ENCODE results near the gene RAG2.

RAG2 gene

DNA sequence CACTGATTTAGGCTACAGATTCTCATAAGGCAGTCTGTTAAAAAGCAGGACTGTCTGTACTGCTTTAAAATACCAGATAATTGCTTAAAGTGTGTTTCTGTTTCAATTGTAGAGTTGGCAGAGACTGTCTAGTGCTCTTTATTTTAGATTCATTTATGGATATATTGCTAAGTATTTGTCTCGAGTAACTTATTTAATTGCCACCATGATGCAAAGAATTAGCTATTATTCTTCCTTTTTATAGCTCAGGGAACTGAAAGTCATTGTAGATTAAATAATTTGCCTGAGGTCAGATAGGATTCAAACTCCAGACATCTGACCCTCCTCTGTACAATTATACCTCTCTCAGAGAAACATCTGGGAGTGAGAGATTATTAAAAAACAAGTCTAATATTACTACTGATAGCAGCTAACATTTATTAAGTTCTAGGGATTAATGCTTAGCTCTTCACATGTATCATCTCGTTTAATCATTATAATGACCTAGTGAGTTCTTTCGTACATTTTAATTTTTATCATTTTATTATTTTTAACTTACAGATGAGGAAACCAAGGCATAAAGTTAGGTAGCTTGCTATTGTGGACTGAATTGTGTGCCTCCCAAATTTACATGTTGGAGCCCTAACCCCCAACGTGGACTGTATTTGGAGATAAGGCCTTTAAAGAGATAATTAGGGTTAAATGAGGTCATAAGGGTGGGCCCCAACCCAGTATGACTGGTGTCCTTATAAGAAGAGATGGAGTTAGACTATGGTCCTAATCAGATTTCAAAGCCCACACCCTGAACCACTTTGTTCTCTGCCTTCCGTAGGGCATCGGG, 19.7 kb upstream of the RAG2 start:
- peaks cover 0 to 2% (median 0%) of the 10 kb centered on the region in 4 experiments for H3K36me3 ChIP-seq (ENCODE audit: control insufficient read depth in 4 of 4, insufficient read depth in 4 of 4, low read length in 3 of 4)
- H3K27ac ChIP-seq (ENCODE audit: insufficient read depth in 1 of 2, low read depth in 1 of 2, low read length in 2 of 2, poor library complexity in 1 of 2, severe bottlenecking in 2 of 2): no peak overlapping the region
- POLR2A ChIA-PET: interaction anchor here (1.0 kb wide), 1 partner anchor 165 kb away, joined by 3 read pairs; no protein-coding TSS in a partner anchor
- WGBS (ENCODE audit: insufficient coverage): 100% methylated on average over 1 of the region's 6 CpGs
- CTCF ChIA-PET: interaction anchor here (1.0 to 7.2 kb wide), 2 partner anchors 20 to 52 kb away, joined by 4 to 86 read pairs; partner anchors contain the start of genes RAG1 and RAG2
- no peaks in the 10 kb centered on the region for H3K27me3 ChIP-seq (replicated peaks in 2 of 5; ENCODE audit: control insufficient read depth in 4 of 5, insufficient read depth in 5 of 5, low read length in 4 of 5)
- H3K4me1 ChIP-seq (ENCODE audit: control extremely low read depth in 1 of 4, control insufficient read depth in 4 of 4, insufficient read depth in 4 of 4, low read length in 3 of 4): peaks cover 9 to 31% (median 17%) of the 10 kb centered on the region in 4 experiments
- no peak overlapping the region for H3K4me3 ChIP-seq (ENCODE audit: control insufficient read depth in 1 of 7, extremely low read depth in 1 of 7, insufficient read depth in 4 of 7, low read depth in 2 of 7, low read length in 6 of 7)
- H3K9me3 ChIP-seq (ENCODE audit: control extremely low read depth in 1 of 5, control insufficient read depth in 4 of 5, insufficient read depth in 2 of 5, low read depth in 1 of 5, low read length in 4 of 5): no peaks in the 10 kb centered on the region
- no peak for DNase-seq

DNA sequence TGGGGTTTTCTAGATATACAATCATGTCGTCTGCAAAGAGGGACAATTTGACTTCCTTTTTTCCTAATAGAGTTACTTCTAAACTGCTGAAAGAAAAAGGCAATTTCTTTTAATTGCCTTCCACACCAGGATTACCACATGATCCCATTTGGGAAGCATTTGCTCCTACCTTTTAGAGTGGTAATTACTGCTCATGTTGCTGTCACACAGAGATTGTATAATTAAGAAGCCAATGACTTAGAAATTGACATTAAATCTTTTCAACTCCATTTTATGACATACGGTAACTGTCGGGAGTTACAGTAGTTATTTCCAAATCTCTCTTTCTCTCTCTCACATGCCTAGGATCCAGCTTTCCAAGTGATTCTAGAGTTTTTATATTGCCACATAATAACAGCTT, 17.8 kb upstream of the RAG2 start:
- ChIA-PET POLR2A (no interaction called here), CTCF (interaction anchor here (1.3 to 7.2 kb wide), 2 partner anchors 44 to 50 kb away, joined by 3 to 86 read pairs; partner anchors contain the start of gene RAG1)
- WGBS (ENCODE audit: insufficient coverage): 74% methylated on average over 3 of the region's 3 CpGs
- DNase-seq: no peak
- H3K4me1 ChIP-seq (ENCODE audit: control extremely low read depth in 1 of 4, control insufficient read depth in 4 of 4, insufficient read depth in 4 of 4, low read length in 3 of 4): peaks cover 9 to 28% (median 17%) of the 10 kb centered on the region in 4 experiments
- H3K27ac ChIP-seq (ENCODE audit: insufficient read depth in 1 of 2, low read depth in 1 of 2, low read length in 2 of 2, poor library complexity in 1 of 2, severe bottlenecking in 2 of 2): no peak overlapping the region
- H3K27me3 ChIP-seq (replicated peaks in 2 of 5; ENCODE audit: control insufficient read depth in 4 of 5, insufficient read depth in 5 of 5, low read length in 4 of 5): no peaks in the 10 kb centered on the region
- peaks cover 0 to 8% (median 2%) of the 10 kb centered on the region in 4 experiments for H3K36me3 ChIP-seq (ENCODE audit: control insufficient read depth in 4 of 4, insufficient read depth in 4 of 4, low read length in 3 of 4)
- H3K9me3 ChIP-seq (ENCODE audit: control extremely low read depth in 1 of 5, control insufficient read depth in 4 of 5, insufficient read depth in 2 of 5, low read depth in 1 of 5, low read length in 4 of 5): no peaks in the 10 kb centered on the region
- H3K4me3 ChIP-seq (ENCODE audit: control insufficient read depth in 1 of 7, extremely low read depth in 1 of 7, insufficient read depth in 4 of 7, low read depth in 2 of 7, low read length in 6 of 7): no peak overlapping the region

GRCh38 chr11:36609383-36609782, 11.3 kb upstream of the RAG2 start:
- ChIA-PET POLR2A (no interaction called here), CTCF (interaction anchor here (1.4 to 2.2 kb wide), 4 partner anchors 11 to 45 kb away, joined by 3 to 11 read pairs (median 7); no protein-coding TSS in a partner anchor)
- H3K27ac ChIP-seq (ENCODE audit: insufficient read depth in 1 of 2, low read depth in 1 of 2, low read length in 2 of 2, poor library complexity in 1 of 2, severe bottlenecking in 2 of 2): no peak overlapping the region
- H3K4me3 ChIP-seq (ENCODE audit: control insufficient read depth in 1 of 7, extremely low read depth in 1 of 7, insufficient read depth in 4 of 7, low read depth in 2 of 7, low read length in 6 of 7): no peak overlapping the region
- no peak for DNase-seq
- H3K9me3 ChIP-seq (ENCODE audit: control extremely low read depth in 1 of 5, control insufficient read depth in 4 of 5, insufficient read depth in 2 of 5, low read depth in 1 of 5, low read length in 4 of 5): no peaks in the 10 kb centered on the region
- WGBS (ENCODE audit: insufficient coverage): no CpG with 5 or more reads among the region's 2 CpGs
- peaks cover 0 to 10% (median 3%) of the 10 kb centered on the region in 4 experiments for H3K36me3 ChIP-seq (ENCODE audit: control insufficient read depth in 4 of 4, insufficient read depth in 4 of 4, low read length in 3 of 4)
- H3K4me1 ChIP-seq (ENCODE audit: control extremely low read depth in 1 of 4, control insufficient read depth in 4 of 4, insufficient read depth in 4 of 4, low read length in 3 of 4): peaks cover 0 to 18% (median 4%) of the 10 kb centered on the region in 4 experiments
- no peaks in the 10 kb centered on the region for H3K27me3 ChIP-seq (replicated peaks in 2 of 5; ENCODE audit: control insufficient read depth in 4 of 5, insufficient read depth in 5 of 5, low read length in 4 of 5)

- POLR2A ChIA-PET: no interaction called here
- CTCF ChIA-PET: interaction anchor here (1.4 to 2.2 kb wide), 4 partner anchors 10 to 44 kb away, joined by 3 to 11 read pairs (median 7); no protein-coding TSS in a partner anchor
- Histone ChIP-seq H3K4me1 (ENCODE audit: control extremely low read depth in 1 of 4, control insufficient read depth in 4 of 4, insufficient read depth in 4 of 4, low read length in 3 of 4) (peaks cover 0 to 20% (median 4%) of the 10 kb centered on the region in 4 experiments), H3K4me3 (ENCODE audit: control insufficient read depth in 1 of 7, extremely low read depth in 1 of 7, insufficient read depth in 4 of 7, low read depth in 2 of 7, low read length in 6 of 7) (no peak overlapping the region), H3K27me3 (replicated peaks in 2 of 5; ENCODE audit: control insufficient read depth in 4 of 5, insufficient read depth in 5 of 5, low read length in 4 of 5) (no peaks in the 10 kb centered on the region), H3K9me3 (ENCODE audit: control extremely low read depth in 1 of 5, control insufficient read depth in 4 of 5, insufficient read depth in 2 of 5, low read depth in 1 of 5, low read length in 4 of 5) (no peaks in the 10 kb centered on the region), H3K36me3 (ENCODE audit: control insufficient read depth in 4 of 4, insufficient read depth in 4 of 4, low read length in 3 of 4) (peaks cover 0 to 10% (median 3%) of the 10 kb centered on the region in 4 experiments), H3K27ac (ENCODE audit: insufficient read depth in 1 of 2, low read depth in 1 of 2, low read length in 2 of 2, poor library complexity in 1 of 2, severe bottlenecking in 2 of 2) (no peak overlapping the region)
- DNase-seq: no peak
- 100% methylated on average over 1 of the region's 1 CpG for WGBS (ENCODE audit: insufficient coverage)
Observed at GRCh38 chr11:36608491-36609199, 10.6 kb upstream of the RAG2 start.

GRCh38 chr11:36605221-36606216, 7.5 kb upstream of the RAG2 start:
- no peaks in the 10 kb centered on the region for H3K9me3 ChIP-seq (ENCODE audit: control extremely low read depth in 1 of 5, control insufficient read depth in 4 of 5, insufficient read depth in 2 of 5, low read depth in 1 of 5, low read length in 4 of 5)
- peaks cover 7 to 51% (median 22%) of the 10 kb centered on the region in 4 experiments for H3K4me1 ChIP-seq (ENCODE audit: control extremely low read depth in 1 of 4, control insufficient read depth in 4 of 4, insufficient read depth in 4 of 4, low read length in 3 of 4)
- peak in 1 of 3 donors; percentile 45 for DNase-seq
- no peaks in the 10 kb centered on the region for H3K27me3 ChIP-seq (replicated peaks in 2 of 5; ENCODE audit: control insufficient read depth in 4 of 5, insufficient read depth in 5 of 5, low read length in 4 of 5)
- CTCF ChIA-PET: interaction anchor here (1.5 kb wide), 1 partner anchor 29 kb away, joined by 3 read pairs; no protein-coding TSS in a partner anchor
- peaks cover 0 to 1% (median 0%) of the 10 kb centered on the region in 4 experiments for H3K36me3 ChIP-seq (ENCODE audit: control insufficient read depth in 4 of 4, insufficient read depth in 4 of 4, low read length in 3 of 4)
- H3K27ac ChIP-seq (ENCODE audit: insufficient read depth in 1 of 2, low read depth in 1 of 2, low read length in 2 of 2, poor library complexity in 1 of 2, severe bottlenecking in 2 of 2): no peak overlapping the region
- POLR2A ChIA-PET: no interaction called here
- WGBS (ENCODE audit: insufficient coverage): 96% methylated on average over 4 of the region's 6 CpGs
- no peak overlapping the region for H3K4me3 ChIP-seq (ENCODE audit: control insufficient read depth in 1 of 7, extremely low read depth in 1 of 7, insufficient read depth in 4 of 7, low read depth in 2 of 7, low read length in 6 of 7)

DNA sequence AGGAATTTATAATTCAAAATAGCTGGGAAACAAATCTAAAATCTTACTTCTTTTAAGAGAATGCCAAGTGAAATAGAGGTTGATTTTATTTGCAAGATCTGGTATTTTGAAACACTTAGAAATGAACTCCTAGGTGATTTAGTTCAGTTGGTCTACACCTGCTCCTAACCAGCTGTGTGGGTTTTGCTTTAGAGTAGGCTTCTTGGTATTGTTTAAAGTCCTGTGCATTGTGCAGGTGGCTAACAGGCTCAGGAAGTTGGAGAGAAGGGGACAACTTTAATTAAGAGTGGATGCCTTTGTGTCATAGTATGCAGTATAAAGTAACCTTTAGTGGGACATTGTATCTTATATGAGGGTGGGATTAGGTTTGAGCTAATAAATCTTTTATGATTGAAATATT, 4.1 kb upstream of the RAG2 start:
- no peaks in the 10 kb centered on the region for H3K27me3 ChIP-seq (replicated peaks in 2 of 5; ENCODE audit: control insufficient read depth in 4 of 5, insufficient read depth in 5 of 5, low read length in 4 of 5)
- H3K36me3 ChIP-seq (ENCODE audit: control insufficient read depth in 4 of 4, insufficient read depth in 4 of 4, low read length in 3 of 4): no peaks in the 10 kb centered on the region
- DNase-seq: no peak
- H3K27ac ChIP-seq (ENCODE audit: insufficient read depth in 1 of 2, low read depth in 1 of 2, low read length in 2 of 2, poor library complexity in 1 of 2, severe bottlenecking in 2 of 2): no peak overlapping the region
- no peak overlapping the region for H3K4me3 ChIP-seq (ENCODE audit: control insufficient read depth in 1 of 7, extremely low read depth in 1 of 7, insufficient read depth in 4 of 7, low read depth in 2 of 7, low read length in 6 of 7)
- peaks cover 7 to 76% (median 23%) of the 10 kb centered on the region in 4 experiments for H3K4me1 ChIP-seq (ENCODE audit: control extremely low read depth in 1 of 4, control insufficient read depth in 4 of 4, insufficient read depth in 4 of 4, low read length in 3 of 4)
- CTCF ChIA-PET: interaction anchor here (1.0 to 1.7 kb wide), 4 partner anchors 11 to 69 kb away, joined by 3 to 4 read pairs (median 3); no protein-coding TSS in a partner anchor
- POLR2A ChIA-PET: no interaction called here
- no peaks in the 10 kb centered on the region for H3K9me3 ChIP-seq (ENCODE audit: control extremely low read depth in 1 of 5, control insufficient read depth in 4 of 5, insufficient read depth in 2 of 5, low read depth in 1 of 5, low read length in 4 of 5)

All from common myeloid progenitor, CD34-positive (primary cell).